Activated naive CD4-positive, alpha-beta T cell treated with Interleukin-2 at 50 U/mL for 16 hours (primary cell): ENCODE measurements around the gene DOCK1.
"Not testable (repeated sequence)": the region's sequence is repeated elsewhere in the genome, so short reads cannot be mapped to it uniquely, and the experiment has no call there.

Source experiments
- DNase-seq: peaks from one replicate; pipeline ENCODE4 v3.0.0-alpha.2; 2020

DOCK1 gene

GRCh38 chr10:126903656-126904360, 1.4 kb upstream of the DOCK1 start:
- no peak for DNase-seq

GRCh38 chr10:126904516-126904817, 761 bp upstream of the DOCK1 start:
- DNase-seq: no peak

GRCh38 chr10:126905776-126906703, 812 bp downstream of the DOCK1 start:
- DNase-seq: no peak

- no peak for DNase-seq
Measured at GRCh38 chr10:126906704-126907422, 1.6 kb downstream of the DOCK1 start.

GRCh38 chr10:126907423-126907970, 2.3 kb downstream of the DOCK1 start:
- no peak for DNase-seq

GRCh38 chr10:126908225-126908624, 3.0 kb downstream of the DOCK1 start:
- DNase-seq: no peak

- no peak for DNase-seq
Measured at GRCh38 chr10:126908729-126909128, 3.5 kb downstream of the DOCK1 start.

GRCh38 chr10:126909147-126909546, 3.9 kb downstream of the DOCK1 start:
- DNase-seq: no peak

GRCh38 chr10:126910196-126910595, 5.0 kb downstream of the DOCK1 start:
- no peak for DNase-seq

GRCh38 chr10:126910798-126911197, 5.6 kb downstream of the DOCK1 start:
- no peak for DNase-seq

GRCh38 chr10:126911301-126911700, 6.1 kb downstream of the DOCK1 start:
- DNase-seq: no peak

- DNase-seq: no peak
Measured at GRCh38 chr10:126913316-126913715, 8.1 kb downstream of the DOCK1 start.

GRCh38 chr10:126914561-126914960, 9.3 kb downstream of the DOCK1 start:
- no peak for DNase-seq

- DNase-seq: not testable (repeated sequence)
Measured at GRCh38 chr10:126916952-126917351, 11.7 kb downstream of the DOCK1 start.

GRCh38 chr10:126917375-126917774, 12.1 kb downstream of the DOCK1 start:
- DNase-seq: no peak

GRCh38 chr10:126917975-126918908, 13.0 kb downstream of the DOCK1 start:
- DNase-seq: no peak

GRCh38 chr10:126919426-126919825, 14.2 kb downstream of the DOCK1 start:
- DNase-seq: no peak

GRCh38 chr10:126921162-126921561, 15.9 kb downstream of the DOCK1 start:
- no peak for DNase-seq

GRCh38 chr10:126921974-126922525, 16.8 kb downstream of the DOCK1 start:
- DNase-seq: no peak

GRCh38 chr10:126924180-126924914, 19.1 kb downstream of the DOCK1 start:
- no peak for DNase-seq

GRCh38 chr10:126924915-126925300, 19.7 kb downstream of the DOCK1 start:
- no peak for DNase-seq
